ENCODE results near the gene EME2. TPM values are rescaled to one million over a fixed set of nuclear protein-coding genes. Genes with fewer than 3 reads are reported as not detected.

EME2 gene
- total and polyA plus RNA-seq, 9 donors, result 0.83 to 19.2 (median 13.7) TPM

DNA sequence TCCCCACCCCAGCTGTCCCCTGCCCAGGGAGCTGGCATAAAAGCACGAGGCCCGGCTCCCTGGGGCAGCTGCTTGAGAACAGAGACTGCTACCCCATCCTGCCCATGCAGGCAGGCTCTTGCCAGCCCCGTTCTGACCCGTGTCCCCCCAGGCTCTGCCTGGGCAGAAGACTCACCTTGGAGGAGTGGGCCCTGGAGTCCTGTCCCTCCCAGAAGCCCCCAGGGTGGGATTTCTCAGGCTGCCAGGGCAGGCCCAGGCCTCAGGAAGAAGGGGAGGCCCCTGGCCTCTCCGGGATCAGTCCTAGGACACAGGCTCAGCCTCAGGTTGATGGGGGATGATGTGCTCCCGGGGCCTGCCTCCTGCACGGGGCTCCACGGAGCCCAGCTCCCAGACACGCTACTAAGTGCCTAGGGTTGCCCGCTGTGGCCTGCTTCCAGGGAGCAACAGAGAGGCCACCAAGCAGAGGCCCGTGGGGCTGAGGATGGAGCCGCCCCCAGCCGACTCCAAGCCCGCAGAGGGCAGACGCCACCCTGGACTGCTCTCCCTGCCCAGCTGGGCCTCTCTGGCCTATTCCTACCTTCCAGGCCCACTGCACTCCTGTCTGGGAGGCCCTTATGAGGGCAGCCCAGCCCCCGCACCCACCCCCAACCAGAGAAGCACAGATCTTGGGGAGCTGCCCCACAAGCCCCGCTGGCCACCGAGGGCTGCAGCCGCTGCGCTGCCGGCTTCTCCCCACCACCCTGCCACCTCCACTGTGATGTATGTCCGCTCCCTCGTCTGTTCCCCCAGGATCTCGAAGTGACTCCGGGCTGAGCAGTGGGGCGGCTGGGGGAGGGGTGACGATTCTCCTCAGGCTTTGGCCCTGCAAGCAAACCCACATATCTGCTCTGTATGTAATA lies 3.0 kb upstream of the EME2 start:
- peak in 1 of 5 donors; percentile 50 for DNase-seq
- Histone ChIP-seq H3K4me1 (ENCODE audit: insufficient read depth) (peaks cover 17% of the 10 kb centered on the region), H3K27me3 (no peaks in the 10 kb centered on the region), H3K27ac (peak overlapping the region in 1 of 2 donors; percentile 27), H3K4me3 (peak overlapping the region; percentile 92), H3K9me3 (no peaks in the 10 kb centered on the region), H3K36me3 (no peaks in the 10 kb centered on the region)
- TF ChIP-seq POLR2A (IDR thresholded peaks at IDR 0.05), result peak; percentile 2
- TF ChIP-seq CTCF (IDR thresholded peaks at IDR 0.05), result no peak
- intact Hi-C loops (cut with DNase I), result no loop called here
- 61 to 80% (median 68%) methylated on average over 22 to 27 of the region's 27 CpGs for WGBS, 3 donors

DNA sequence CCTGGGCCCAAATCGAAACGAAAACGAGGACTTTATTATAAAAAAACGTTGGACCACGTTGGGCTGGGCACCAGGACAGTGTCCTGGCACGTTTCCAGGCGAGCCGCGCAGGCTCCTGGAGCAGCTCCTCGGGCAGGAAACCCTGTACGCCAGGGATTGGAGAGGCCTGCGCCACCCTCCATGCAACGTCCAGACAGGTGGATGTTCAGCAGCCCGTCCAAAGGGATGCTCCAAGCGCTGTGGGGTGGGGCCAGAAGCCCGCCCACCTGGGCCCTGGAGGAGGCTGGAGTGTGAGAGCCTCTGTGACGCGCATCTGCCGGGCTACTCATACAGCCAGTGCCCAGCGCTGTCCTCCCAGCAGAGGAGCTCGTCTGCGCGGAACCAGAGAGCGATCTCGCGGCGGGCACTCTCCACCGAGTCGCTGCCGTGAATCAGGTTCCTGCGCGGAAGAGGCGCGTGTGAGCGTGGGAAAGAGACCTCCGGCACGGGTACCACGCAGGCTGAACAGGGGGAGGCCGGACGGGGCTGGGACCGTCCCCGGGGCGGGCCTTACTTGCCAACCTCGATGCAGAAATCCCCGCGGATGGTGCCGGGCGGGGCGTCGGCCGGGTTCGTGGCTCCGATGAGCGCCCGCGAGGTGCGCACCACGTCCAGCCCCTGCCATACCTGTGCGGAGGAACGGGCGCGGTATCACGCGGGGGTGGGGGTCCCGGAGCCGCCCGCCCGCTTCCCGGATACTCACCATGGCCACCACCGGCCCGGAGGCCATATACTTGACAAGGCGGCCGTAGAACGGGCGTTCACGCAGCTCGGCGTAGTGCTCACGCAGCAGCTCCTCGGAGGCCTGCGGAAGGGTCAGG lies 2.1 kb upstream of the EME2 start:
- intact Hi-C loops (cut with DNase I), result no loop called here

DNA sequence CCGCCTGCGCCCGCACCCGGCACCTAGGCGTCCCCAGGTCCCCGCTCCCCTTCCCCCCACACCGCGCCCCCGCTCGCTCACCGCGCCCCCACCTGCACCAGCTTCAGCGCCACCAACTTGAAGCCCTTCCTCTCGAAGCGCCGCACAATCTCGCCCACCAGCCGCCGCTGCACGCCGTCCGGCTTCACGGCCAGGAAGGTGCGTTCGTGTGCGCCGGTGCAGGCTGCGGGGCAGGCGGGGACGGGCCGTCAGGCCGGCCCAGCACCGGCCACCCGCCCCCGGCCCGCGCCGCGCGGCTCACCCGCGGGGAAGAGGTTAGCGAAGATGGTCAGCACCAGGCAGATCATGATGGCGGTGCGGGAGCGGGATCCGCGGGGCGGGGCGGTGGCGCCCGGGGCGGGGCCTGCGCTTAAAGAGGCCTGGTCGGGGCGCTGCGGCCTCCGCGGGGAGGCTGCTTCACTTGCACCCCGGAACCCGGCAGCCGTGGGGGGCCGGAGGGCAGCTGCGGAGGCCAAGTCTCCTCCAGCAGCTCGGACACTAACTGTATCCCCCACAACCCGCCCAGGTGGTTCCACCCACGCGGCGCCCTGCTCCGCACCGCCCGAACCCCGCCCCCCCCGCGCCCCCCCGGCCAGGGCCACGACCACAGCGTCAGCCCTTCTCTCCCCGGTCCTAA lies 1.3 kb upstream of the EME2 start, which contains the start of gene NME3:
TSS of gene NME3 (minus strand) at position 356 of the 676 bp plus-strand sequence. CDS start at position 347, 9 bp downstream.
- peak; percentile 67 to 86 (median 78) for DNase-seq
- H3K9me3 ChIP-seq, result no peaks in the 10 kb centered on the region
- H3K27me3 ChIP-seq, result no peaks in the 10 kb centered on the region
- intact Hi-C loops (cut with DNase I), result no loop called here
- H3K27ac ChIP-seq, result peak within 1 kb of the TSS; percentile 39 to 76
- WGBS, 3 donors, result 0 to 1% (median 1%) methylated on average over 51 to 79 of the region's 79 CpGs
- TF ChIP-seq CTCF (IDR thresholded peaks at IDR 0.05) (no peak), POLR2A (IDR thresholded peaks at IDR 0.05) (no peak), EP300 (IDR thresholded peaks at IDR 0.05) (no peak)
- H3K4me3 ChIP-seq, result peak within 1 kb of the TSS; percentile 92
- no peaks in the 10 kb centered on the region for H3K36me3 ChIP-seq
- peaks cover 17% of the 10 kb centered on the region for H3K4me1 ChIP-seq (ENCODE audit: insufficient read depth)

More for the DNA sequence above, 2.1 kb upstream of the EME2 start:
- TF ChIP-seq POLR2A (IDR thresholded peaks at IDR 0.05), result peak; percentile 5
- no peak for TF ChIP-seq CTCF (IDR thresholded peaks at IDR 0.05)
- no peak for TF ChIP-seq EP300 (IDR thresholded peaks at IDR 0.05)
- no peaks in the 10 kb centered on the region for H3K27me3 ChIP-seq
- peaks cover 17% of the 10 kb centered on the region for H3K4me1 ChIP-seq (ENCODE audit: insufficient read depth)
- no peaks in the 10 kb centered on the region for H3K36me3 ChIP-seq
- peak overlapping the region; percentile 92 for H3K4me3 ChIP-seq
- peak; percentile 75 to 88 (median 83) for DNase-seq
- no peaks in the 10 kb centered on the region for H3K9me3 ChIP-seq
- WGBS, 3 donors, result 1 to 2% (median 2%) methylated on average over 56 to 81 of the region's 81 CpGs
- peak overlapping the region; percentile 39 to 76 for H3K27ac ChIP-seq

DNA sequence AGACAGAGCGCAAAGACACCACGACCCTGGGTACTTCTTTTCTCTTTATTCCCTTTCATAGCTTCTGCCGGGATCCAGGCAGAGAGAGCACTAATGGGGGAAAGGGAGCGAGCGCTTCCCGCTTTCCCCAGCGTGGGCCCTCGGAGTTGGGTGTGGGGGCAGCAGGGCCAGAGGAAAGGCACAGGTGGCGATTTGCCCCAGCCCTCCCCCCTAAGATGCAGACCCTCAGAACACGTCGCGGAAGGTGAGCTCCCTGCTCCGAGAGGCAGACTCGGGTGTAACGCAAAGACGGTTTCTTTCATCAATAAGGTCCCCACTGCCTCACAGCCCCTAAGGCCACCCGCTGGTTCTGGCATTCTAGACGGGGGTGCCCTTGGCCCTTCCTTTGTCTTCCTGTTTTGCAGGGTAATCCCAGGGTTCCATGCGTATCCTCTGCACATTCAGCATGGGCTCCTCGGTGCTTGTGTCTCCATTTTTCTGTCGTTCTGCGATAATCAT lies 697 bp upstream of the EME2 start:
- Histone ChIP-seq H3K4me1 (ENCODE audit: insufficient read depth) (peaks cover 17% of the 10 kb centered on the region), H3K27ac (peak overlapping the region; percentile 39 to 76), H3K4me3 (peak overlapping the region; percentile 92), H3K36me3 (no peaks in the 10 kb centered on the region), H3K27me3 (no peaks in the 10 kb centered on the region), H3K9me3 (no peaks in the 10 kb centered on the region)
- 8 to 13% (median 10%) methylated on average over 19 to 22 of the region's 22 CpGs for WGBS, 3 donors
- TF ChIP-seq POLR2A (IDR thresholded peaks at IDR 0.05), result no peak
- no peak for TF ChIP-seq CTCF (IDR thresholded peaks at IDR 0.05)
- no peak for TF ChIP-seq EP300 (IDR thresholded peaks at IDR 0.05)
- DNase-seq, result no peak
- intact Hi-C loops (cut with DNase I), result no loop called here
